SK-N-MC (cell line): Measurements from ENCODE around the gene MGMT.

Source experiments
- EZH2 ChIP-seq: fragments of 200-600 bp; sonication (generic); IDR thresholded peaks from one replicate; pipeline ENCODE4 v1.6.1; 2017; ENCODE audit warnings: antibody characterized with exemption
- POLR2AphosphoS5 ChIP-seq: IDR thresholded peaks from 2 replicates; pipeline ENCODE4 v1.6.1; 2012; ENCODE audit warnings: mild to moderate bottlenecking, low read depth, low read length, borderline replicate concordance

DNA sequence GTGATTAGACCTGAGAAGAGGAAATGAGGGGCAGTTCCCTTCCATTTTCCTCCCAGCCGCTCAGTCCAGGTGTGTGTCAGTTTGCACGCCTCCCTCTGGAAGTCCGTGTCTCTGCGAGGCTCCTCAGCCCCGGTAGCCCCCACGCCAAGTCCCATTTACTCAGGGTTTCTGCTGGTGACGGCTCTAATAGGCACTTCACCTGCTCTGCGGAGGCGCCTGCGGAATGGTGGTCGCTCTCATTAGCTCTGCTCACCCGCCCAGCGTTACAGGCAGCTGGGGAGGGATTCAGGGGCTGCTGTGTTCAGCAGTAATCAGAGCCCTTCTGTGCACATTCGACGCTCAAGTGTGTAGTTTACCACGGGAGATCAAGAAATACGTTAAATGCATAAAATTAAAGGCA, 179.9 kb downstream of the MGMT start:
- TF ChIP-seq EZH2 (no peak), POLR2AphosphoS5 (no peak)
